H9 (cell line): ENCODE results near the gene HCN4. TPM values are rescaled to one million over a fixed set of nuclear protein-coding genes. Genes with fewer than 3 reads are reported as not detected.

Experiments used
- DNase-seq: peaks from one replicate; pipeline ENCODE4 v3.0.0-alpha.2; 2017
- H2AFZ ChIP-seq: one replicate; pipeline ENCODE4 v1.6.1; 2013; ENCODE audit warnings: mild to moderate bottlenecking, low read length, control low read depth, moderate library complexity
- H2AK5ac ChIP-seq: 2 replicates; pipeline ENCODE4 v1.6.1; 2013; ENCODE audit warnings: low read length, control low read depth, mixed read lengths; ENCODE audit not compliant: insufficient read length
- H2BK120ac ChIP-seq: one replicate; pipeline ENCODE4 v1.6.1; 2013; ENCODE audit warnings: low read depth, mild to moderate bottlenecking, low read length, control low read depth, inconsistent platforms; ENCODE audit not compliant: poor library complexity, severe bottlenecking
- H2BK12ac ChIP-seq: 2 replicates; pipeline ENCODE4 v1.6.1; 2013; ENCODE audit warnings: low read length, control low read depth, mixed read lengths, low read depth; ENCODE audit not compliant: insufficient read length
- H2BK15ac ChIP-seq: 2 replicates; pipeline ENCODE4 v1.6.1; 2013; ENCODE audit warnings: low read depth, low read length, control low read depth
- H2BK20ac ChIP-seq: one replicate; pipeline ENCODE4 v1.6.1; 2013; ENCODE audit warnings: low read depth, mild to moderate bottlenecking, low read length, control low read depth, inconsistent platforms; ENCODE audit not compliant: poor library complexity, severe bottlenecking
- H2BK5ac ChIP-seq: 2 replicates; pipeline ENCODE4 v1.6.1; 2013; ENCODE audit warnings: low read length, control low read depth, mixed read lengths; ENCODE audit not compliant: insufficient read length
- H3K14ac ChIP-seq: 2 replicates; pipeline ENCODE4 v1.6.1; 2013; ENCODE audit warnings: low read length, control low read depth; ENCODE audit not compliant: insufficient read depth
- H3K18ac ChIP-seq: 2 replicates; pipeline ENCODE4 v1.6.1; 2013; ENCODE audit warnings: low read depth, mild to moderate bottlenecking, mixed read lengths, low read length, control low read depth; ENCODE audit not compliant: insufficient read length
- H3K23ac ChIP-seq: 2 replicates; pipeline ENCODE4 v1.6.1; 2013; ENCODE audit warnings: low read length, control low read depth, mixed read lengths, low read depth; ENCODE audit not compliant: insufficient read length
- H3K23me2 ChIP-seq: 2 replicates; pipeline ENCODE4 v1.6.1; 2013; ENCODE audit warnings: low read depth, mild to moderate bottlenecking, mixed read lengths, low read length, control low read depth; ENCODE audit not compliant: insufficient read length, poor library complexity, severe bottlenecking
- H3K27ac ChIP-seq: 2 replicates; pipeline ENCODE4 v1.5.1; 2013; ENCODE audit warnings: low read length, control low read depth, mixed read lengths, low read depth; ENCODE audit not compliant: insufficient read length
- H3K27me3 ChIP-seq: 2 replicates; pipeline ENCODE4 v1.6.1; 2013; ENCODE audit warnings: low read length, control low read depth, inconsistent platforms; ENCODE audit not compliant: insufficient read depth
- H3K4ac ChIP-seq: 2 replicates; pipeline ENCODE4 v1.6.1; 2013; ENCODE audit warnings: low read depth, mild to moderate bottlenecking, control low read depth, inconsistent platforms, low read length, moderate library complexity
- H3K4me1 ChIP-seq: 2 replicates; pipeline ENCODE4 v1.6.1; 2013; ENCODE audit warnings: low read length, control low read depth, inconsistent platforms; ENCODE audit not compliant: insufficient read depth
- H3K4me2 ChIP-seq: 2 replicates; pipeline ENCODE4 v1.6.1; 2013; ENCODE audit warnings: low read length, control low read depth, mixed read lengths; ENCODE audit not compliant: insufficient read length, insufficient read depth
- H3K56ac ChIP-seq: 2 replicates; pipeline ENCODE4 v1.6.1; 2013; ENCODE audit warnings: low read depth, mild to moderate bottlenecking, mixed read lengths, low read length, control low read depth; ENCODE audit not compliant: insufficient read length
- H3K79me1 ChIP-seq: 2 replicates; pipeline ENCODE4 v1.6.1; 2013; ENCODE audit warnings: low read depth, mild to moderate bottlenecking, moderate library complexity, low read length, control low read depth, inconsistent platforms; ENCODE audit not compliant: insufficient read depth, poor library complexity, severe bottlenecking
- H3K79me2 ChIP-seq: 2 replicates; pipeline ENCODE4 v1.6.1; 2013; ENCODE audit warnings: low read length, control low read depth, inconsistent platforms; ENCODE audit not compliant: insufficient read depth
- H3K9ac ChIP-seq: 2 replicates; pipeline ENCODE4 v1.6.1; 2013; ENCODE audit warnings: low read length, control low read depth, mixed read lengths; ENCODE audit not compliant: insufficient read length; ENCODE audit errors: extremely low read depth
- H3K9me3 ChIP-seq: one replicate; pipeline ENCODE4 v1.6.1; 2013; ENCODE audit warnings: low read depth, low read length, inconsistent platforms; ENCODE audit not compliant: control insufficient read depth
- H3T11ph ChIP-seq: one replicate; pipeline ENCODE4 v1.6.1; 2013; ENCODE audit warnings: mild to moderate bottlenecking, low read length, control low read depth, inconsistent platforms
- H4K20me1 ChIP-seq: one replicate; pipeline ENCODE4 v1.6.1; 2013; ENCODE audit not compliant: control insufficient read depth, insufficient read length, insufficient read depth
- H4K5ac ChIP-seq: 2 replicates; pipeline ENCODE4 v1.6.1; 2013; ENCODE audit warnings: low read depth, mild to moderate bottlenecking, mixed read lengths, low read length, control low read depth; ENCODE audit not compliant: insufficient read length
- H4K8ac ChIP-seq: replicated peaks from 2 replicates; pipeline ENCODE4 v1.6.1; 2013; ENCODE audit warnings: low read length, control low read depth, mixed read lengths, low read depth; ENCODE audit not compliant: insufficient read length
- H4K91ac ChIP-seq: 2 replicates; pipeline ENCODE4 v1.6.1; 2013; ENCODE audit warnings: low read depth, mild to moderate bottlenecking, moderate library complexity, mixed read lengths, low read length, control low read depth; ENCODE audit not compliant: insufficient read length
- H3K27ac Mint-ChIP-seq, 3 experiments: 2 replicates in 2 of 3; 3 replicates in 1 of 3; pipeline ENCODE4 v1.8.0; 2020 to 2021; ENCODE audit warnings: mixed read lengths in 3 of 3, mild to moderate bottlenecking in 1 of 3, moderate library complexity in 1 of 3
- H3K27me3 Mint-ChIP-seq: 2 replicates; pipeline ENCODE4 v1.8.0; 2021; ENCODE audit warnings: low read depth, mild to moderate bottlenecking, moderate library complexity, mixed read lengths
- H3K36me3 Mint-ChIP-seq, 3 experiments: 2 replicates in 2 of 3; 3 replicates in 1 of 3; pipeline ENCODE4 v1.8.0; 2020 to 2021; ENCODE audit warnings: low read depth in 3 of 3, mixed read lengths in 3 of 3; ENCODE audit not compliant: insufficient read depth in 1 of 3
- H3K4me1 Mint-ChIP-seq, 2 experiments: 2 replicates each; pipeline ENCODE4 v1.8.0; 2020; ENCODE audit warnings: mixed read lengths in 2 of 2
- H3K4me3 Mint-ChIP-seq, 2 experiments: 2 replicates in 1 of 2; 3 replicates in 1 of 2; pipeline ENCODE4 v1.8.0; 2020 to 2021; ENCODE audit warnings: mild to moderate bottlenecking in 2 of 2, mixed read lengths in 2 of 2, moderate library complexity in 1 of 2
- H3K9me3 Mint-ChIP-seq, 2 experiments: 2 replicates in 1 of 2; 3 replicates in 1 of 2; pipeline ENCODE4 v1.8.0; 2020; ENCODE audit warnings: mild to moderate bottlenecking in 2 of 2, mixed read lengths in 2 of 2, moderate library complexity in 1 of 2
- WGBS: extraction: QIAGEN DNeasy Blood & Tissue Kit; methylation state at CpG from one replicate; pipeline ENCODE4 v1.1.7; 2013; ENCODE audit warnings: missing lambda C conversion rate, low lambda C conversion rate, mixed read lengths; ENCODE audit not compliant: insufficient read length; ENCODE audit errors: extremely low coverage; 5-methylcytosine and 5-hydroxymethylcytosine counted together
- total RNA-seq: library from RNA; stranded (reverse); gene quantifications from 2 replicates; pipeline ENCODE4 v1.2.1, GENCODE V29; 2021
- TF ChIP-seq, protein P1 (sequence below): fragments of 200-600 bp; sonication (generic); conservative IDR thresholded peaks from 3 replicates; pipeline ENCODE4 v1.8.0; 2021; ENCODE audit warnings: antibody characterized with exemption, mild to moderate bottlenecking

Gene HCN4
- total RNA-seq, 1 experiment from 2014 or later, result 10.5 TPM

DNA sequence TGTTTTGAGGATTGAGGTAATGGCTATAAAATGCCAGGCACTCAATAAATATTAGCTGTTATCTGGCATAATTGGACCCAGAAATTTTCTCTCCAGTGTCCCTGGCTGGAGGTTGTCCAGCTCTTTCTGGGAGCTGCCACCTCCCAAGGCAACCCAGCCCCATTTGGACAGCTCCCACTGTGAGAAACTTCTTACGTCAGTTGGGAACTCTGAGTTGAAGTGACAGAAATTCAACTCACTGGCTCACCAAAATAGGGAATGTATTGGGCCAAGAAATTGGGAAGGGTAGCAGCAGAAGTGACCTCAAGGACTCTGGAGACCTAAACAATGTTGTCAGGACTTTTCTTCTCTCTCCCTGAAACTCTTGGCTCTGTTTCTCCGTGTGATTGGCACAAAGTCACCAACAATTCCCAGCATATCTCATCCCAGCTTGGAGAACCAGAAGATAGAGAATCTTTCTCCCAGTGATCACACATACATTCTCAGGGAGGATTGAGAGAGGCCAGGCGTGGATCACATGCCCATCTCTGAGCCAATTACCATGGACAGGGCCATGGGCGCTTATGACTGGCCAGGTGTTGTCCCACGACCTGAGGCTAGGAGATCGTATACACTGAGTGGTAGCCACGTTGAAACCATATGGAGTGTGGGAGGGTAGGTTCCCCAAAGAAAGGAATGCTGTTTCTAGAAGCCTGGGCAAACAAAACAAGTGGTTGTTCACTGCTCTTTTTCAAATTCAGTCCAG lies 22.5 kb upstream of the HCN4 start:
- Mint-ChIP-seq H3K4me3 (no peak overlapping the region; a peak in 1 of 5 replicates), H3K27me3 (peaks cover 7% of the 10 kb centered on the region), H3K36me3 (no peaks in the 10 kb centered on the region), H3K27ac (peak overlapping the region in 1 of 3 experiments; percentile 40; a peak in 1 of 7 replicates), H3K4me1 (peaks cover 43 to 48% of the 10 kb centered on the region in 2 experiments), H3K9me3 (no peaks in the 10 kb centered on the region)
- H2BK5ac ChIP-seq, result no peak overlapping the region
- H3K79me1 ChIP-seq, result no peaks in the 10 kb centered on the region
- no peak overlapping the region for H4K91ac ChIP-seq
- H2BK20ac ChIP-seq, result no peak overlapping the region
- no peak overlapping the region for H4K8ac ChIP-seq
- no peaks in the 10 kb centered on the region for H3K9me3 ChIP-seq
- H2AFZ ChIP-seq, result no peak overlapping the region
- no peak for DNase-seq
- H3K79me2 ChIP-seq, result no peaks in the 10 kb centered on the region
- no peaks in the 10 kb centered on the region for H3K23me2 ChIP-seq
- no peak overlapping the region for H3K56ac ChIP-seq
- no peak overlapping the region for H3K4me2 ChIP-seq
- H3T11ph ChIP-seq, result no peak overlapping the region
- H3K4me1 ChIP-seq, result peaks cover 15% of the 10 kb centered on the region; the same call in 1 of the 2 replicates
- no peak overlapping the region for H3K9ac ChIP-seq
- no peak overlapping the region for H3K27ac ChIP-seq
- TF ChIP-seq, protein P1, sequence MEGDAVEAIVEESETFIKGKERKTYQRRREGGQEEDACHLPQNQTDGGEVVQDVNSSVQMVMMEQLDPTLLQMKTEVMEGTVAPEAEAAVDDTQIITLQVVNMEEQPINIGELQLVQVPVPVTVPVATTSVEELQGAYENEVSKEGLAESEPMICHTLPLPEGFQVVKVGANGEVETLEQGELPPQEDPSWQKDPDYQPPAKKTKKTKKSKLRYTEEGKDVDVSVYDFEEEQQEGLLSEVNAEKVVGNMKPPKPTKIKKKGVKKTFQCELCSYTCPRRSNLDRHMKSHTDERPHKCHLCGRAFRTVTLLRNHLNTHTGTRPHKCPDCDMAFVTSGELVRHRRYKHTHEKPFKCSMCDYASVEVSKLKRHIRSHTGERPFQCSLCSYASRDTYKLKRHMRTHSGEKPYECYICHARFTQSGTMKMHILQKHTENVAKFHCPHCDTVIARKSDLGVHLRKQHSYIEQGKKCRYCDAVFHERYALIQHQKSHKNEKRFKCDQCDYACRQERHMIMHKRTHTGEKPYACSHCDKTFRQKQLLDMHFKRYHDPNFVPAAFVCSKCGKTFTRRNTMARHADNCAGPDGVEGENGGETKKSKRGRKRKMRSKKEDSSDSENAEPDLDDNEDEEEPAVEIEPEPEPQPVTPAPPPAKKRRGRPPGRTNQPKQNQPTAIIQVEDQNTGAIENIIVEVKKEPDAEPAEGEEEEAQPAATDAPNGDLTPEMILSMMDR, result no peak
- H3K18ac ChIP-seq, result no peak overlapping the region
- no peak overlapping the region for H2BK15ac ChIP-seq
- H4K20me1 ChIP-seq, result no peaks in the 10 kb centered on the region
- H3K27me3 ChIP-seq, result no peaks in the 10 kb centered on the region
- WGBS, result no CpG with 5 or more reads among the region's 7 CpGs
- H2BK120ac ChIP-seq, result no peak overlapping the region
- H3K4ac ChIP-seq, result no peak overlapping the region
- no peak overlapping the region for H2AK5ac ChIP-seq
- H3K14ac ChIP-seq, result no peak overlapping the region
- H4K5ac ChIP-seq, result no peak overlapping the region
- H3K23ac ChIP-seq, result no peak overlapping the region
- no peak overlapping the region for H2BK12ac ChIP-seq
